HEK293 (cell line): ENCODE measurements around the gene TESK2.

ENCODE experiments used
- CTCF ChIA-PET: fragments of 350-600 bp; formaldehyde crosslinking; extraction: SDS; loops from one replicate; lab custom pipeline; 2021; ENCODE audit warnings: antibody characterized with exemption; lab: Yijun Ruan, JAX
- POLR2A ChIA-PET: fragments of 300-600 bp; formaldehyde crosslinking; extraction: SDS; loops from one replicate; lab custom pipeline; 2020; ENCODE audit warnings: antibody characterized with exemption, inconsistent platforms; lab: Yijun Ruan, JAX
- H3K27ac ChIP-seq: fragments of 200-500 bp; sonication (Bioruptor generic); 2 replicates; pipeline ENCODE4 v1.5.1; 2014; ENCODE audit warnings: low read depth, low read length, control low read depth, inconsistent platforms; ENCODE audit errors: extremely low read depth
- H3K36me3 ChIP-seq, 2 experiments: fragments of 200-500 bp in 1 of 2; sonication (Bioruptor generic) in 1 of 2; 1 replicate in 1 of 2; 2 replicates in 1 of 2; pipeline ENCODE4 v1.5.1; 2014 to 2017; ENCODE audit warnings: inconsistent platforms in 2 of 2, low read length in 2 of 2; ENCODE audit not compliant: control insufficient read depth in 2 of 2, insufficient read depth in 1 of 2
- H3K4me1 ChIP-seq: fragments of 200-500 bp; sonication (Bioruptor generic); 2 replicates; pipeline ENCODE4 v1.5.1; 2014; ENCODE audit warnings: mild to moderate bottlenecking, low read length, inconsistent platforms; ENCODE audit not compliant: control insufficient read depth, insufficient read depth
- H3K4me3 ChIP-seq: 2 replicates; pipeline ENCODE4 v1.5.1; 2011; ENCODE audit warnings: low read depth, mild to moderate bottlenecking, control low read depth, low read length, moderate library complexity
- H3K9me3 ChIP-seq: fragments of 200-500 bp; sonication (Bioruptor generic); 2 replicates; pipeline ENCODE4 v1.5.1; 2014; ENCODE audit warnings: low read depth, low read length, inconsistent platforms; ENCODE audit not compliant: control insufficient read depth, insufficient read depth
- OSR2 ChIP-seq: fragments of 450-650 bp; formaldehyde crosslinking; IDR thresholded peaks from 2 replicates; pipeline ENCODE4 v1.5.1; 2016; ENCODE audit warnings: missing biosample characterization, missing genetic modification characterization
- PRDM1 ChIP-seq: fragments of 450-650 bp; formaldehyde crosslinking; IDR thresholded peaks from 2 replicates; pipeline ENCODE4; 2016; ENCODE audit warnings: missing biosample characterization, missing genetic modification characterization
- ZBTB21 ChIP-seq: fragments of 450-650 bp; formaldehyde crosslinking; IDR thresholded peaks from 2 replicates; pipeline ENCODE4 v1.5.1; 2017; ENCODE audit warnings: missing biosample characterization, missing genetic modification characterization
- ZNF121 ChIP-seq: fragments of 450-650 bp; formaldehyde crosslinking; IDR thresholded peaks from 2 replicates; pipeline ENCODE4 v1.5.1; 2016; ENCODE audit warnings: missing biosample characterization, missing genetic modification characterization
- ZNF335 ChIP-seq: fragments of 450-650 bp; formaldehyde crosslinking; conservative IDR thresholded peaks from 2 replicates; pipeline ENCODE4 v1.5.1; 2016; ENCODE audit warnings: missing biosample characterization, missing genetic modification characterization
- TF ChIP-seq, protein P1 (sequence below): fragments of 450-650 bp; formaldehyde crosslinking; IDR thresholded peaks from 2 replicates; pipeline ENCODE4 v1.5.1; 2016; ENCODE audit warnings: missing biosample characterization, missing genetic modification characterization
- TF ChIP-seq, protein P2 (sequence below): fragments of 450-650 bp; formaldehyde crosslinking; IDR thresholded peaks from 2 replicates; pipeline ENCODE4 v1.5.1; 2016; ENCODE audit warnings: missing biosample characterization, missing genetic modification characterization, low read depth
- TF ChIP-seq, protein P3 (sequence below): fragments of 450-650 bp; formaldehyde crosslinking; IDR thresholded peaks from 2 replicates; pipeline ENCODE4 v1.5.1; 2016; ENCODE audit warnings: missing biosample characterization, missing genetic modification characterization
- TF ChIP-seq, protein P4 (sequence below): fragments of 450-650 bp; formaldehyde crosslinking; IDR thresholded peaks from 2 replicates; pipeline ENCODE4 v1.5.1; 2017; ENCODE audit warnings: missing biosample characterization, missing genetic modification characterization
- TF ChIP-seq, protein P5 (sequence below): fragments of 450-650 bp; formaldehyde crosslinking; IDR thresholded peaks from 2 replicates; pipeline ENCODE4 v1.5.1; 2016; ENCODE audit warnings: missing biosample characterization, missing genetic modification characterization, borderline replicate concordance

Gene TESK2

DNA sequence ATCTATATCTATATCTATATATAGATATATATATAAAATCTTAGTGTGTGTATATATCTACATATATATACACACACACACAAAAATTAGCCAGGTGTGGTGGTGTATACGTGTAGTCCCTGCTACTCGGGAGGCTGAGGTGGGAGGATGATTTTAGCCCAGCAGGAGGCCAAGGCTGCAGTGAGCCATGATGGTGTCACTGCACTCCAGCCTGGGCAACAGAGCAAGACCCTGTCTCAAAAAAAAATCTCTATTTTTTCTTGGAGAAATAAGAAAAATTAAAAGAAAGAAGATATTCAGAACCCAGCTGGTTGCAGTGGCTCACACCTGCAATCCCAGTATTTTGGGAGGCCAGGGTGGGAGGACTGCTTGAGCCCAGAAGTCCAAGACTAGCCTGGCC is 85.3 kb downstream of the TESK2 start:
- ChIA-PET CTCF (no interaction called here), POLR2A (no interaction called here)
- no peaks in the 10 kb centered on the region for H3K36me3 ChIP-seq
- H3K9me3 ChIP-seq = no peaks in the 10 kb centered on the region
- no peak overlapping the region for H3K27ac ChIP-seq
- H3K4me3 ChIP-seq = no peak overlapping the region
- 0 out of 2 replicates have a peak, but pooled peaks have one; percentile 58 for TF ChIP-seq ZNF121
- TF ChIP-seq, protein P1, sequence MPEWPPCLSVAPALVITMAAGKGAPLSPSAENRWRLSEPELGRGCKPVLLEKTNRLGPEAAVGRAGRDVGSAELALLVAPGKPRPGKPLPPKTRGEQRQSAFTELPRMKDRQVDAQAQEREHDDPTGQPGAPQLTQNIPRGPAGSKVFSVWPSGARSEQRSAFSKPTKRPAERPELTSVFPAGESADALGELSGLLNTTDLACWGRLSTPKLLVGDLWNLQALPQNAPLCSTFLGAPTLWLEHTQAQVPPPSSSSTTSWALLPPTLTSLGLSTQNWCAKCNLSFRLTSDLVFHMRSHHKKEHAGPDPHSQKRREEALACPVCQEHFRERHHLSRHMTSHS (tag by site-specific recombination) = no peak
- H3K4me1 ChIP-seq = no peaks in the 10 kb centered on the region

DNA sequence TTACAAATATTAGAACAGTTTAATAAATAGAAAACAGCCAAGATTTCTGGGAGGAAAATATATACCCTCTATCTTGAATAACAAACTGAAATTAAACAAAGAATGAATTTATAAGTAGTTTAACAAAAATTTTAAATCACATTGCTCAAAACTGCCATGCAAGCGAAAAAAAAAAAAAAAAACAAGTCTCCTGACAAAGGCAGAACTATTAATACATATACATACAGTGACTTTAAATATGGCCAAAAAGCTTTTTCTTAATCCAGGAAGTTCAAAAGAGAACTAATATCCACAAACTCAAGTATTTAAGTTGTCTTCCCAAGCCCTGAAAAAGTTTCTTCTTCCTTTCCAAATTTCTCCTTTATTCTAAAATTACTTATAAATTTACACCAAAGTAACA is 87.2 kb downstream of the TESK2 start:
- Histone ChIP-seq H3K27ac (no peak overlapping the region), H3K36me3 (no peaks in the 10 kb centered on the region), H3K4me1 (no peaks in the 10 kb centered on the region), H3K9me3 (no peaks in the 10 kb centered on the region), H3K4me3 (no peak overlapping the region)
- ChIA-PET CTCF (interaction anchor here (0.6 to 0.7 kb wide), 2 partner anchors 44 to 554 kb away, joined by 3 read pairs; no protein-coding TSS in a partner anchor), POLR2A (no interaction called here)
- TF ChIP-seq OSR2 (tag by site-specific recombination) = no peak

DNA sequence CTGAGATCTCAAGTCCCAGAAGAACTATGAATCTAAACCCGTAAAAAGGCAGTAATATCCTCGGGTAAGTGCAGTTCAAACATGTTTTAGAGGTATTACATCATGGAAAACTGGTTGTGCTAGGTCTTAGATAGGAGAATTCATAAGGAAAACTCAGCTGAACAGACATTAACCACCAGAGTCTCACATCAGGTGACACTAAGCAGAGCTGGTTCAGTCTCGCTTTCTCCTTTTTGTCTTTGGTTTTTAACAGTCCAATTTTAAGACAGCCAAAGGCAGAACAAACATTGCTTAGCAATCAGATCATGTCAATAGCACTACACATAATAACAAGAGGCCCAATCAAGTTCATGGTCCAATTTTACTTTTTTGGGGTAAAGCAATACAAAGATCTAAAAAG is 87.7 kb downstream of the TESK2 start:
- TF ChIP-seq, protein P2, sequence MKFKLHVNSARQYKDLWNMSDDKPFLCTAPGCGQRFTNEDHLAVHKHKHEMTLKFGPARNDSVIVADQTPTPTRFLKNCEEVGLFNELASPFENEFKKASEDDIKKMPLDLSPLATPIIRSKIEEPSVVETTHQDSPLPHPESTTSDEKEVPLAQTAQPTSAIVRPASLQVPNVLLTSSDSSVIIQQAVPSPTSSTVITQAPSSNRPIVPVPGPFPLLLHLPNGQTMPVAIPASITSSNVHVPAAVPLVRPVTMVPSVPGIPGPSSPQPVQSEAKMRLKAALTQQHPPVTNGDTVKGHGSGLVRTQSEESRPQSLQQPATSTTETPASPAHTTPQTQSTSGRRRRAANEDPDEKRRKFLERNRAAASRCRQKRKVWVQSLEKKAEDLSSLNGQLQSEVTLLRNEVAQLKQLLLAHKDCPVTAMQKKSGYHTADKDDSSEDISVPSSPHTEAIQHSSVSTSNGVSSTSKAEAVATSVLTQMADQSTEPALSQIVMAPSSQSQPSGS (tag by site-specific recombination) = peak; percentile 61; the same call in 1 of the 2 replicates
- TF ChIP-seq, protein P3, sequence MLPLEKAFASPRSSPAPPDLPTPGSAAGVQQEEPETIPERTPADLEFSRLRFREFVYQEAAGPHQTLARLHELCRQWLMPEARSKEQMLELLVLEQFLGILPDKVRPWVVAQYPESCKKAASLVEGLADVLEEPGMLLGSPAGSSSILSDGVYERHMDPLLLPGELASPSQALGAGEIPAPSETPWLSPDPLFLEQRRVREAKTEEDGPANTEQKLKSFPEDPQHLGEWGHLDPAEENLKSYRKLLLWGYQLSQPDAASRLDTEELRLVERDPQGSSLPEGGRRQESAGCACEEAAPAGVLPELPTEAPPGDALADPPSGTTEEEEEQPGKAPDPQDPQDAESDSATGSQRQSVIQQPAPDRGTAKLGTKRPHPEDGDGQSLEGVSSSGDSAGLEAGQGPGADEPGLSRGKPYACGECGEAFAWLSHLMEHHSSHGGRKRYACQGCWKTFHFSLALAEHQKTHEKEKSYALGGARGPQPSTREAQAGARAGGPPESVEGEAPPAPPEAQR (tag by site-specific recombination) = no peak
- TF ChIP-seq PRDM1 (tag by site-specific recombination) = no peak
- TF ChIP-seq, protein P4, sequence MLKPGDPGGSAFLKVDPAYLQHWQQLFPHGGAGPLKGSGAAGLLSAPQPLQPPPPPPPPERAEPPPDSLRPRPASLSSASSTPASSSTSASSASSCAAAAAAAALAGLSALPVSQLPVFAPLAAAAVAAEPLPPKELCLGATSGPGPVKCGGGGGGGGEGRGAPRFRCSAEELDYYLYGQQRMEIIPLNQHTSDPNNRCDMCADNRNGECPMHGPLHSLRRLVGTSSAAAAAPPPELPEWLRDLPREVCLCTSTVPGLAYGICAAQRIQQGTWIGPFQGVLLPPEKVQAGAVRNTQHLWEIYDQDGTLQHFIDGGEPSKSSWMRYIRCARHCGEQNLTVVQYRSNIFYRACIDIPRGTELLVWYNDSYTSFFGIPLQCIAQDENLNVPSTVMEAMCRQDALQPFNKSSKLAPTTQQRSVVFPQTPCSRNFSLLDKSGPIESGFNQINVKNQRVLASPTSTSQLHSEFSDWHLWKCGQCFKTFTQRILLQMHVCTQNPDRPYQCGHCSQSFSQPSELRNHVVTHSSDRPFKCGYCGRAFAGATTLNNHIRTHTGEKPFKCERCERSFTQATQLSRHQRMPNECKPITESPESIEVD (tag by site-specific recombination) = peak; percentile 87
- TF ChIP-seq, protein P1 (tag by site-specific recombination) = no peak
- TF ChIP-seq ZNF335 (tag by site-specific recombination) = peak; percentile 5; the same call in 1 of the 2 replicates
- TF ChIP-seq, protein P5, sequence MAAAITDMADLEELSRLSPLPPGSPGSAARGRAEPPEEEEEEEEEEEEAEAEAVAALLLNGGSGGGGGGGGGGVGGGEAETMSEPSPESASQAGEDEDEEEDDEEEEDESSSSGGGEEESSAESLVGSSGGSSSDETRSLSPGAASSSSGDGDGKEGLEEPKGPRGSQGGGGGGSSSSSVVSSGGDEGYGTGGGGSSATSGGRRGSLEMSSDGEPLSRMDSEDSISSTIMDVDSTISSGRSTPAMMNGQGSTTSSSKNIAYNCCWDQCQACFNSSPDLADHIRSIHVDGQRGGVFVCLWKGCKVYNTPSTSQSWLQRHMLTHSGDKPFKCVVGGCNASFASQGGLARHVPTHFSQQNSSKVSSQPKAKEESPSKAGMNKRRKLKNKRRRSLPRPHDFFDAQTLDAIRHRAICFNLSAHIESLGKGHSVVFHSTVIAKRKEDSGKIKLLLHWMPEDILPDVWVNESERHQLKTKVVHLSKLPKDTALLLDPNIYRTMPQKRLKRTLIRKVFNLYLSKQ = no peak
- TF ChIP-seq ZBTB21 = 0 out of 2 replicates have a peak, but pooled peaks have one; percentile 23
- no peaks in the 10 kb centered on the region for H3K4me1 ChIP-seq
- CTCF ChIA-PET = interaction anchor here (0.6 kb wide), 1 partner anchor 44 kb away, joined by 3 read pairs; no protein-coding TSS in a partner anchor
- H3K36me3 ChIP-seq = no peaks in the 10 kb centered on the region
- H3K4me3 ChIP-seq = no peak overlapping the region
- POLR2A ChIA-PET = no interaction called here
- H3K9me3 ChIP-seq = no peaks in the 10 kb centered on the region
- H3K27ac ChIP-seq = no peak overlapping the region
